Epithelial cell of proximal tubule (primary cell): Measurements from ENCODE around the gene ADAM19. TPM values are rescaled to one million over a fixed set of nuclear protein-coding genes. Genes with fewer than 3 reads are reported as not detected.

Experiments
- DNase-seq: peaks from one replicate; pipeline ENCODE4 v3.0.0-alpha.2; 2011; ENCODE audit warnings: low read depth
- H3K4me3 ChIP-seq: 2 replicates; pipeline ENCODE4 v1.5.1; 2011; ENCODE audit warnings: low read depth, mild to moderate bottlenecking, low read length
- total RNA-seq: library from RNA; depleted of rRNA; stranded (reverse); fragments of >200 nt; gene quantifications from 2 replicates; pipeline ENCODE4 v1.2.3, GENCODE V29; 2015
- TF ChIP-seq, protein P1 (sequence below): conservative IDR thresholded peaks from 2 replicates; pipeline ENCODE4 v1.5.1; 2012; ENCODE audit warnings: low read depth, mild to moderate bottlenecking, low read length

ADAM19 gene
- total RNA-seq, 1 donor from 2014 or later: 19.3 TPM

DNA sequence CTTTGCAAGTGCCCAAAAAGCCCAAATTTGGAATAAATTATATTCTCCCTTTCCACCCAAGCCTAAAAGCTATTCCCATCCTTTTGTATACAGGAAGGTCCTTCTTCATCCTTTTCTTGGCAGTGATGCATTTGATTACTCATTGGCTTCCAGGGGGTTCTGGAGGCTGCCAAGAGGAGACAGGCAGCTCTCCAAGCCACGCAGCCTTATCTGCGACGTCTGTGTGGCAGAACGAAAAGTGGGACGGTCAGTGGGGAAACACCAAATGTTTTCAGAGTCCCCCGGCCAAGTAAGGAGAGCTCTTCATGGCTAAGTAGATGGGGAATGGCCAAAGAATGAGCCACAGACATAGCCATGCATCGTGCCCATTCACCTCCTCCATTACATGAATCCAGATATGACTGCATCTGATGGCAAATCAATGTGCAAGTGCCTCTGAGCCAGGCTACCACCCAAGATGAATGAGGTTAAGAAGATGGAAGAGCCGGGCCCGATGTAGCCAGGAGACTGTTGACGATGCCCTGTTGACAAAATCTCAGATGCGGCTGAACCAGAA, 12.1 kb downstream of the ADAM19 start:
- H3K4me3 ChIP-seq: no peak overlapping the region
- TF ChIP-seq, protein P1, sequence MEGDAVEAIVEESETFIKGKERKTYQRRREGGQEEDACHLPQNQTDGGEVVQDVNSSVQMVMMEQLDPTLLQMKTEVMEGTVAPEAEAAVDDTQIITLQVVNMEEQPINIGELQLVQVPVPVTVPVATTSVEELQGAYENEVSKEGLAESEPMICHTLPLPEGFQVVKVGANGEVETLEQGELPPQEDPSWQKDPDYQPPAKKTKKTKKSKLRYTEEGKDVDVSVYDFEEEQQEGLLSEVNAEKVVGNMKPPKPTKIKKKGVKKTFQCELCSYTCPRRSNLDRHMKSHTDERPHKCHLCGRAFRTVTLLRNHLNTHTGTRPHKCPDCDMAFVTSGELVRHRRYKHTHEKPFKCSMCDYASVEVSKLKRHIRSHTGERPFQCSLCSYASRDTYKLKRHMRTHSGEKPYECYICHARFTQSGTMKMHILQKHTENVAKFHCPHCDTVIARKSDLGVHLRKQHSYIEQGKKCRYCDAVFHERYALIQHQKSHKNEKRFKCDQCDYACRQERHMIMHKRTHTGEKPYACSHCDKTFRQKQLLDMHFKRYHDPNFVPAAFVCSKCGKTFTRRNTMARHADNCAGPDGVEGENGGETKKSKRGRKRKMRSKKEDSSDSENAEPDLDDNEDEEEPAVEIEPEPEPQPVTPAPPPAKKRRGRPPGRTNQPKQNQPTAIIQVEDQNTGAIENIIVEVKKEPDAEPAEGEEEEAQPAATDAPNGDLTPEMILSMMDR: no peak
- no peak for DNase-seq

DNA sequence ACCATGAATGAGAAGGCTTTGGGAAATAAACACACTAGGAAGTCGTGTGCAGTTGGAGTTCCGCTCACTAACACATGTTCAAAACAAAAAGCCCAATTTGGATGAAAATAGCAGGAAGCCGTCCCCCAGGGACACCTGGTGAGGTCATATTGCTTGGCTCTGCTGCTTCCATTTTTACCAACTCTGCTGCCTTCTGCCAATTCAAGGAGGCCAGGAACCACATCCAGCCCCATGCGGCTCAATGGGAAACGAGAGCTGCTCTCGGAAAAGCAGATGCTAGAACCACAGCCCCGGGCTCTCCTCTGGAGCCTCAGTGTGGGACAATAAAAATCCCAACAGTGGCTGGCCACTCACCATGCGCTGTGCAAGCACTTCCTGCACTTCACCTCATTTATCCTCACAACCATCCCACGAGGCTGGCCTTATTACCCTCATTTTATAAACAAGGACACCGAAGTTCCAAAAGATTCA, 13.4 kb downstream of the ADAM19 start:
- TF ChIP-seq, protein P1: no peak
- DNase-seq: no peak

DNA sequence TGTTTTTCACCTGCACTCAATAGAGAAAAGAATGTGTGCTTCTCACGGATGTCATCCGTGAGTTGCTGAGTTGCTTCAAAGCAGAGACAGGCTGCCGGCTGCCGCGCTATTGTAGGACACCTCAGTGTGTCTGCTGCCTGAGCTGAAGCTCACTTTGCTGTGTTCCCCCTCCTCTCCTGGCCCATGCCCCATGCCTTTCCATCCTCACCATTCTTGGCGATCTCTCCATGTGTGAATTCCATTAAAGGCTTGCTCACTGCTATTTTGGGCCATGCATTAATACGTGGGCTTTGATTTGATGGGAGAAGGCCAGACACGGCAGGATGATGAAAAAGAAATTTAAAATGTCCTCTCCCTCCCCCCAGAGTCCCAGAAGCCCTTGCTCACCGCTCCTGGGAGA, 14.5 kb downstream of the ADAM19 start:
- TF ChIP-seq, protein P1: no peak
- no peak overlapping the region for H3K4me3 ChIP-seq
- DNase-seq: no peak

More for the DNA sequence above, 13.4 kb downstream of the ADAM19 start:
- no peak overlapping the region for H3K4me3 ChIP-seq

DNA sequence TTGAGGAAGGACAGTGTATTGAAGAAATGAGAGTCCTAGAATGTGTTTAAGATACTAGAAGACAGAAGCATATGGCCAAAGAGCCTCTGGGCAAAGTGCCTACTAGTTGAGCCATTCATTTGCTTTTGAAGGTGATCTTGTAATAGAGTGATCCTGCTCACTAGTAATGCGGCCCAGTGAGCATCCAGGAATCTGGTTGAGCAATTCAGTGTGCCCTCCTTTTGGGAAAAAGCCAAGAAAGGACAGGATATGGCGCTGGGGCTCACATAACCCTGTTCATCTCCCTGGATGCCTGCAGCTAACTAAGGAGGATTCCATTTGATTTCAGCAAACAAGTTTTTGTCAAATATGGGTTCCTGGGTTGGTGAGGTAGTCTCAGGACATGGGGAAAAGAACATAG, 16.3 kb downstream of the ADAM19 start:
- TF ChIP-seq, protein P1: no peak
- peak; percentile 63 for DNase-seq

DNA sequence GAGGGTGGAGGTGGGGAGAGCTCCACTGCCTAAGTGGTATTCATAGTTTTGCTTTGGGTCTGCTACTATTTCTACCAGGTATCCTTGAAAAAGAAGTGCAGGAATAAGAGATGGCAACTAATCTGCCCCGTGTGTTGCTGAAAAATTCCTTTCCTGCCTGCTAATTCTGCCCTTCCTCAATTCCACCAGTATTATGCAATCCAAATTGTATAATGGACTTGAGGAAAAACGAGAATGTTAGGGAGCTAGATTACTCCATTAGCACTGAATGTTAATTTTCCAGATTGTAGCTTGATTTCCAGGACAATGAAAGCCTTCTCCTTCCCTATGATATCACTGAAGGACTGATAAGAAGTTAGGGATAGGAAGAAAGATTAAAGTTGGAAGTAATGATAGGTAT, 16.9 kb downstream of the ADAM19 start:
- no peak for DNase-seq
- TF ChIP-seq, protein P1: no peak

More for the DNA sequence above, 16.3 kb downstream of the ADAM19 start:
- no peak overlapping the region for H3K4me3 ChIP-seq

DNA sequence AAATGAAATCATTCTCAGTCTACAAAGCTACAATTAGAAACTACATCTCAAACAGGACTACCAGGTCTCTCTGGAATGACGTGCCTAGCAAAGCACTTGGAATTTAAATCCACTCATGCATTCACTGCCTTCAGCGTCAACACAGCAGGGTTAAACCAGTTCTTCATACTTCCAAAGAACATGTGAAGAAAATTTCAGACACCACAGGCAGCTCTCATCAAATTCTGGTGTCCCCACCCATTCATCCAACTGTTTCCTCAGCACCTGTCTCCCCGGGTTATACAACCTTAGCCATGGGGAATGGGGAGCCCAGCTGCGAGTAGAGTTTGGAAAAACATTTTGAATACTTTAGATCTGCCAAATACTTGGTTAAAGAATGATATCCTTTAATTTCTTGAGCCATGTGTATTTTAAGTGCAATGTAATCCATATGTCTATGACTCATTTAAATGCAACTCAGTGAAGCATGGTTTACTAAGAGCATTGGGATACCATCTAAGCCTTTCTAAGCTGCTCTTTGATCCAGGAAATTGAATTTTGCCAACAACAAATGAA, 17.5 kb downstream of the ADAM19 start:
- no peak overlapping the region for H3K4me3 ChIP-seq
- TF ChIP-seq, protein P1: no peak
- peak; percentile 76 for DNase-seq

More for the DNA sequence above, 16.9 kb downstream of the ADAM19 start:
- H3K4me3 ChIP-seq: no peak overlapping the region
